LoVo (cell line): ENCODE measurements around the gene ATXN7L3.

Experiments used
- DNase-seq: peaks from one replicate; pipeline ENCODE4 v3.0.0-alpha.2; 2016; ENCODE audit warnings: low spot score

Gene ATXN7L3

GRCh38 chr17:44200478-44201155 is 933 bp upstream of the ATXN7L3 start:
- no peak for DNase-seq

GRCh38 chr17:44198721-44199552 is 747 bp downstream of the ATXN7L3 start:
- DNase-seq, result no peak

GRCh38 chr17:44197980-44198720 is 1.5 kb downstream of the ATXN7L3 start:
- no peak for DNase-seq

GRCh38 chr17:44197107-44197506 is 2.6 kb downstream of the ATXN7L3 start:
- no peak for DNase-seq

GRCh38 chr17:44193326-44194084 is 6.2 kb downstream of the ATXN7L3 start:
- DNase-seq, result no peak

GRCh38 chr17:44192750-44193149 is 6.9 kb downstream of the ATXN7L3 start:
- no peak for DNase-seq

GRCh38 chr17:44191941-44192496 is 7.7 kb downstream of the ATXN7L3 start:
- no peak for DNase-seq

- DNase-seq, result no peak
Observed at GRCh38 chr17:44191369-44191768, 8.3 kb downstream of the ATXN7L3 start.

GRCh38 chr17:44190481-44190880 is 9.2 kb downstream of the ATXN7L3 start:
- DNase-seq, result no peak

GRCh38 chr17:44188576-44189403 is 10.9 kb downstream of the ATXN7L3 start:
- no peak for DNase-seq

- DNase-seq, result no peak
Observed at GRCh38 chr17:44187131-44187899, 12.4 kb downstream of the ATXN7L3 start.

GRCh38 chr17:44186307-44187130 is 13.2 kb downstream of the ATXN7L3 start, which contains the start of gene TMUB2:
TSS of gene TMUB2 (plus strand) at chr17:44186972. CDS start at chr17:44187709, 737 bp downstream.
- peak; percentile 100 for DNase-seq

GRCh38 chr17:44184212-44184810 is 15.4 kb downstream of the ATXN7L3 start:
- DNase-seq, result no peak

- DNase-seq, result no peak
Observed at GRCh38 chr17:44183024-44183423, 16.7 kb downstream of the ATXN7L3 start.

- DNase-seq, result no peak
Observed at GRCh38 chr17:44178133-44178532, 21.6 kb downstream of the ATXN7L3 start.

- no peak for DNase-seq
Observed at GRCh38 chr17:44177640-44178039, 22.0 kb downstream of the ATXN7L3 start.

GRCh38 chr17:44176671-44177501 is 22.8 kb downstream of the ATXN7L3 start:
- DNase-seq, result no peak

GRCh38 chr17:44176257-44176656 is 23.4 kb downstream of the ATXN7L3 start:
- no peak for DNase-seq
